RPMI7951 (cell line): ENCODE data around the gene TIMM21. TPM values are rescaled to one million over a fixed set of nuclear protein-coding genes. Genes with fewer than 3 reads are reported as not detected.
A peak's percentile ranks its signal among the peaks of the same experiment; 100 is the strongest.

Experiments
- DNase-seq: peaks from one replicate; pipeline ENCODE4 v3.0.0-alpha.2; 2012; ENCODE audit warnings: low read depth
- total RNA-seq: library from RNA; depleted of rRNA; stranded (reverse); fragments of >200 nt; shearing (Covaris generic); gene quantifications from 2 replicates; pipeline ENCODE4 v1.2.3, GENCODE V29; 2014; rRNA removed

The TIMM21 gene
- total RNA-seq, result 42.0 and 54.4 TPM in 2 replicates

GRCh38 chr18:74147779-74148542 is at the start of gene TIMM21, which contains the start of gene FBXO15:
TSS of gene TIMM21 (plus strand) at chr18:74148523. CDS start at chr18:74148809, 286 bp downstream.
TSS of gene FBXO15 (minus strand) at chr18:74147834. CDS start at chr18:74147785, 49 bp downstream.
- DNase-seq, result peak; percentile 94

DNA sequence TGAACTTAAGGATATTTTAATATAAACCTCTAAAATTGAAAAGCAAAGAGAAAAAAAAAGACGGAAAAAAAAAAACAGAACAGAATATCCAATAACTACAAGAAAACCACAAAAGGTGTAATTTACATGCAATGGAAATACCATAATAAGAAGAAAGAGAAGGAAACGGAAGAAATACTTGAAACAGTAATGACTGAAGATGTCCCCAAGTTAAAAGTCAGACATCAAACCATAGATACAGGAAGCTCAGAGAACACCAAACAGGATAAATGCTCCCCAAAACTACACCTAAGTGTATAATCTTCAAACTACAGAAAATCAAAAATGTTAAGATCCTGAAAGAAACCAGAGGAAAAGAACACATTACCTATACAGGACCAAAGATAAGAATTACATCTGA is 39.9 kb upstream of the TIMM21 start:
- no peak for DNase-seq

DNA sequence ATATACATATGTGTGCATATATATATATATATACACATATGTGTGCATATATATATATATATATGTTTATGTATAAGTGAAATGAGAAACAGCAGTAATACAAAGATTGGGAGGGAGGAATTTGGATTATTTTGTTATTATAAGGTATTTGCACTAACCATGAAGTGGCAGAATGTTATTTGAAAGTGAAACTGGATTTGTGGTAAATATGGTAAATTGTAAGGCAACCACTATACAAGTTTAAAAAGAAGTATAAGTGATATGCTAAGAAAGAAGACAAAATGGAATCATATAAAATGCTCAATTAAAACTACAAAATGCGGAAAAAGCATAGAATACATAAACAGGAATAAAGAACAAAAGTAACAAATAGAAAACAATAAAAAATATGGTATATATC is 38.2 kb upstream of the TIMM21 start:
- no peak for DNase-seq

- no peak for DNase-seq
Observed at GRCh38 chr18:74110976-74111375, 37.3 kb upstream of the TIMM21 start.

DNA sequence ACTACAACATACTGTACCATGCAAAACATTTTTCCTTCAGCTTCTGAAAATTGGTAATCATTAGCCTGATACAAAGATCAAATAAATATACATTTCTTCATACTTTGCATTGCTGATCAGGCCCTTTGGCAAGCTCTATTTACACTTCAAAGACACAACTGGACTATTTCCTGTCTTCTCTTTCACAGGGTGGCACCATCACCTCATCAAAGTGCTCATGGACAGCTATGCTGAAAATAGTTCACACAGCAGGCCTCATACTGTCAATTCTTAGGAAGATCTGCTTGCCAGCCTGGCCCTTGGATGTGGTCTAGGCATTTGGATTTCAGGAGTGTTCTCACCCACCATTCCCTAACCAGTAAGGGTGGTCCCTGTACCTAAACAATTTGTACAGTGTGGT is 34.6 kb upstream of the TIMM21 start:
- no peak for DNase-seq

- DNase-seq, result no peak
Observed at GRCh38 chr18:74114116-74114515, 34.2 kb upstream of the TIMM21 start.

GRCh38 chr18:74115046-74115445 is 33.3 kb upstream of the TIMM21 start:
- peak; percentile 32 for DNase-seq

DNA sequence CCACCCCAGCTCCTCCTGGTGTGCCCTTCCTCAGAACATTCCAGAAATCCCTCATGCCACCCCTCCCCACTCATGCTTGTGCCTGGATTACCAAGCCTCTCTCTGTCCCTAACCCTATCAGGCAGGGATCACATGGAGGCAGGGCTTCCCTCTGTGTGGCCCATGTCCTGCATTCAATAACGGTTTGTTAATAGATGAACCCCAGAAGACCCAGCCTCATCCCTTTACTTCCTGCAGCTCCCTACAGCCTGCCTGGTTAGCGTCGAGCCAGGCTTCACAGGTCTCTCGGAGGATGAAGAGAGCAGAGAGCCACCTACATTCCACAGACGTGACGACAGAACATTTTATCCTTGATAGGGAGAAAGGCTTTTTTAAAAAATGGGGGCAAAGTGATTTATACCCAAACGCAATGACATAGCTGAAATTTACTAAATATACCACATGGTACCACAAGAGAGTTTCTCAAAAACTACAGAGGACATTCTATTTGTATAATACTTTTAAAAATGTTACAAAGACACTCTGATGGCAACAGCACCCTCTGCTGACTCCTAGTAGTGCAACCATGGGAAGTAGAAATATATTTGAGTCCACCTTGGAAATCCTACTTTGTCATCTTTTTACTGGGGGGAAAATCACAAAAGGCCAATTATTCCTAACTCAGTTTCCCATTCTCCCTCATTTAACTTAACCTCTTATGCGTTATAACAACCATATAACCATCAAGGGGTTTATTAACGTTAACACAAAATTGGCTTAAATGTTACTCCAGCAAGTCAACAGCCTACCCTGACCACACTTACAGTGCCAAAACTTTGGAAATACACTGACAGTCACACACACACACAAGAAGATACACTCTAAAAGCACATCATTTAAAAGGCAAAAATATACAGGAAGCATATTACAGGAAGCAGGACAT is 31.4 kb upstream of the TIMM21 start:
- DNase-seq, result peak; percentile 45

DNA sequence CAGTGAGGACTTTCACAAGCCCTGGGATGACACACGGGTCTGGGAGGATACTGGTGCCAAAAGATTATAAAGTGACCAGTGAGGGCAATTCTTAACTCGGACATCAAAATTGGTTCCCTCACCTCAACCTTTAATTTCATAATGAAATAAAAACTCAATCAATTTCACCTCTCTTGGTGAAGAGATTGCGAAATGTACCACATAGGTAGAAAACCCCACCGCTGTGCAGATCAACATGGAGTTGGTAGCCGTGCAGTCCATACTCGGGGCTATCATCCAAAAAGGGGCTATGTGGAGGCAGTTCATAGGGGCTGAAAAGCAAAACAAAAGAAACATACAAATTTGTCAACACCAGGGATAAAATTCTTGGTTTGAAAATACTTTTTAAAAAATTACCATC is 25.1 kb upstream of the TIMM21 start:
- DNase-seq, result no peak

DNA sequence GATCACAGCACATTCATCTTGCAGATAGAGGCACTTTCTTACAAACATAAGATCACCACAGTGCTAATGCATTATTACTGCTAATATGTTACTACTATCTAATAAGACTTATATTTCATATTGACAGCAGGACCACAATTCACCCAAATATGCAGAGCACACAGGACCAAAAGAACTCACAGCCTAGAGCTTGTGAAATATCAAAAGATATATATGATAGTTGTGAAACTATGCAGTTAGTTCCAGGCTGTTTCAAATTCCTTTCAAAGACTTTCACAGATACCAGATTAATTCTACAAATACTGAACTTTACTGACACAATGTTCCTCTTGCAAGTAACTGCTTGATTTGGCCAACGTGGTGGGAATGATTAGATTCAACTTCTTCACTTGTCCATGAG is 23.7 kb upstream of the TIMM21 start:
- DNase-seq, result no peak

- DNase-seq, result no peak
Observed at GRCh38 chr18:74126684-74127655, 21.4 kb upstream of the TIMM21 start.

DNA sequence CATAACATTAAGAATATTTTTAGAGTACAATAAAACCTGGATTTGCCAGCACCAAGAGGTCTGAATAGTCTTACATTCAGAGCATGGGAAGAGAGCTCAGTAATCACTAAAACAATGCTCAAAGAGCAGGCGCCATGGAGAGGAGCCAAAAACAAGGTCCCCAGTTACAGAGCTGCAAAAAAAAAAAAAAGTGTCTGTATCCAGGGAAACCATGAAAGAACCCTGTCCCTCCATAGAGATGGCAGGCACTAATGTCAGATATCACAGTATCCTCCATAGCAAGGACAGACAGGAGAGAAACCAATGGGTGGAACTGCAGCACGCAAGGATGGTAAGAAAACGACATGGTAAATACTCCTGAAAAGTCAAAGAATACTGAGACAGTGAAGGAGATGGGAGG is 20.2 kb upstream of the TIMM21 start:
- DNase-seq, result no peak

DNA sequence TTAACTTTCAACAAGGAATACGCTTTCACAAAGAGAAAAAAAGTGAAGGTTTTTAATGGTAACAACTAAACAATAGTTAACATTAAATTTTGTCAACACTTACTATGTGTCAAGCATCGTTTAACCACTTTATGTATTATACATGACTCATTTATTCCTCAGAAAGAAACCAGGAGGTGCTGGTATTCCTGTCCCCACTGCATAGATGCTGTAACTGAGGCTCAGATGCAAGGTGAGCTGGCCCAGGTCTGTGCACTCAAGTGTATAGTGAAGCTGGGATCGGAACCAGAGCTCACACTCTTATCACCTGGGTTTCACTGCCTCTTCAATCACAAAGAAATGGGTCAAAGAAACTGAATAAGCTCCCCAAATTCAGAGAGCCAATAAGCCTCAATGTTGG is 17.2 kb upstream of the TIMM21 start:
- DNase-seq, result no peak

DNA sequence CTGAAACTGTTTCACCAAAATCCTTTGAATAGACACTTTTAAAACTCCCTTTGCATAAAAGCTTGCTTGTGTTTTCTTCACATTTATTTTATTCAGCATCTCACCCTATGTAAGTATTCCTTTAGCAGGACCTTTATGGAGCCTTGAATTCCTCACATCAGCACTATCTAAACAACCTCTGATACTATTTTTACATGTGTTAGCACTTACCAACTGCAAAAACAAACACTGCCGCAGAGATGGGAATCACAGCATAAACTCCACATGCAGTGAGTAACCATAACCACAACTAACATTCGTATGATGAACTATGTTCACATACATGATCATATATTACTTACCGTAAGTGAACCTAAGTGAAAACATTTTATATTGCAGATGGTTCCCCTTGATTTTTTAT is 16.1 kb upstream of the TIMM21 start:
- no peak for DNase-seq

GRCh38 chr18:74137920-74138538 is 10.3 kb upstream of the TIMM21 start:
- DNase-seq, result no peak

DNA sequence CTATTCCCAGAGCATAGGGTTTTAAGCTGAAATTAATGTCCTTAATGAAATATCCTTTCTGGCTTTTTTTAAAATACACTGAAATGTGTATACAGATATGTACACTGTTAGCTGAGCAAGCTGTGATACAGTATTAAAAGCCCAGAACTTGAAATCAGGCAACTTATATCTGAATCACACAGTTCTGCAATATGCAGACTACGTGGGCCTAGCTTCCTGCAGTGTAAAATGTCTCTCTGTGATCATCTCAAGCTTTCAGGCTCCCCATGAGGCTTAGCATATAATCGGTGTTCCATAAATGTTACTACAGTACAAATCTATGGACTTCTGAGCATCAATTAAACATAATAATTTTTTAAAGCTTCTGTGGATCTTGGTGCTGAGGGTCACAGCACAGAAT is 8.9 kb upstream of the TIMM21 start:
- no peak for DNase-seq

GRCh38 chr18:74139888-74140287 is 8.4 kb upstream of the TIMM21 start:
- DNase-seq, result peak; percentile 67

- DNase-seq, result no peak
Observed at GRCh38 chr18:74140582-74140981, 7.7 kb upstream of the TIMM21 start.

DNA sequence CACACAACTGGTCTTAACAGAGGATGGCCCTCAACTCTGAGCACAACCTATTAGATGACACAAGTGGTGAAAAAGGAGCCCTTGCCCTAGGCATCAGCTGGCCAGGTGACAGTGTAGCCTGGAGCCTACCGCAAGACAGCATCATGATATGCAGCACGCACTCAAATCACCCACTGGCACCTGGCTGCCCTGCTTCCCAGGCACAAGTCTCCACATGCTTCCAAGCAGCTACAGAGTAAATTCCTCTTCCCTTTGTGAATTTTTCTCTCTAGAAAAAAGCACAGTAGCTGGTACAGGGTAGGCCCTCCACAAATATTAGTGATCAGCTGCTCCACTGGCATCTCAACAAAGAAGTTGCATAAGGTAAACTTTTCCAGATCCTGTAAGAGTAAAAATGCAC is 6.7 kb upstream of the TIMM21 start:
- no peak for DNase-seq

DNA sequence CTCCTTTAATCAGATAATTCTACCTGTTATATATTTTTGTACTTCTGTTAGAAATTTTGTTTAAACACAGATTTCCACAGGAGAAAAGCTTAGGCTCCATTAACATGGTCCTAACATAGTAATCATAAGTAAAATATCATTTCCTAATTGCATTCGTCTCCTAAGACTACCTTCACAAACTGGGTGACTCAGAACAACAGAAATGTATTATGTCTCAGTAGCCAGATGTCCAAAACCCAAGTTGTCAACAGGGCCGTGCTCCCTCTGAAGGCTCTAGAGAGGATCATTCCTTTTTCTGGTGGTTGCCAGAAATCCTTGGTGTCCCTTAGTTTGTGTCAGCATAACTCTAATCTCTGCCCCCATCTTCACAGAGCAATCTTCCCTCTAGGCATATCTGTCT is 6.1 kb upstream of the TIMM21 start:
- peak; percentile 18 for DNase-seq

- DNase-seq, result no peak
Observed at GRCh38 chr18:74146756-74147155, 1.6 kb upstream of the TIMM21 start.
